SW480 (cell line): ENCODE data around the gene CFDP1.

Experiments
- DNase-seq: peaks from one replicate; pipeline ENCODE4 v3.0.0-alpha.2; 2016; ENCODE audit warnings: low spot score

The CFDP1 gene

GRCh38 chr16:75372236-75372856 lies 61.0 kb downstream of the CFDP1 start:
- no peak for DNase-seq

GRCh38 chr16:75371171-75371570 lies 62.1 kb downstream of the CFDP1 start:
- DNase-seq: no peak

GRCh38 chr16:75364286-75364791 lies 69.0 kb downstream of the CFDP1 start:
- DNase-seq: no peak

- no peak for DNase-seq
Observed at GRCh38 chr16:75362846-75363245, 70.5 kb downstream of the CFDP1 start.

- DNase-seq: no peak
Observed at GRCh38 chr16:75361936-75362335, 71.4 kb downstream of the CFDP1 start.

- DNase-seq: no peak
Observed at GRCh38 chr16:75354170-75354569, 79.1 kb downstream of the CFDP1 start.

- no peak for DNase-seq
Observed at GRCh38 chr16:75351183-75351582, 82.1 kb downstream of the CFDP1 start.

GRCh38 chr16:75345711-75346110 lies 87.6 kb downstream of the CFDP1 start:
- no peak for DNase-seq

GRCh38 chr16:75343941-75344340 lies 89.4 kb downstream of the CFDP1 start:
- no peak for DNase-seq

- DNase-seq: no peak
Observed at GRCh38 chr16:75343286-75343685, 90.0 kb downstream of the CFDP1 start.

GRCh38 chr16:75342308-75342811 lies 90.9 kb downstream of the CFDP1 start:
- no peak for DNase-seq

- no peak for DNase-seq
Observed at GRCh38 chr16:75341564-75342307, 91.6 kb downstream of the CFDP1 start.

- DNase-seq: no peak
Observed at GRCh38 chr16:75340741-75341491, 92.4 kb downstream of the CFDP1 start.

- no peak for DNase-seq
Observed at GRCh38 chr16:75337430-75337829, 95.9 kb downstream of the CFDP1 start.

- no peak for DNase-seq
Observed at GRCh38 chr16:75336521-75336920, 96.8 kb downstream of the CFDP1 start.

- DNase-seq: no peak
Observed at GRCh38 chr16:75333721-75334163, 99.6 kb downstream of the CFDP1 start.

GRCh38 chr16:75329943-75330342 lies 103.4 kb downstream of the CFDP1 start:
- DNase-seq: no peak

GRCh38 chr16:75326333-75326732 lies 107.0 kb downstream of the CFDP1 start:
- DNase-seq: no peak

- no peak for DNase-seq
Observed at GRCh38 chr16:75323933-75324332, 109.4 kb downstream of the CFDP1 start.

- no peak for DNase-seq
Observed at GRCh38 chr16:75323198-75323597, 110.1 kb downstream of the CFDP1 start.

GRCh38 chr16:75322740-75323139 lies 110.6 kb downstream of the CFDP1 start:
- no peak for DNase-seq

GRCh38 chr16:75320435-75320834 lies 112.9 kb downstream of the CFDP1 start:
- DNase-seq: peak; percentile 51
